Measurements from ENCODE around the gene PROSER2.

- TF ChIP-seq, protein P1, sequence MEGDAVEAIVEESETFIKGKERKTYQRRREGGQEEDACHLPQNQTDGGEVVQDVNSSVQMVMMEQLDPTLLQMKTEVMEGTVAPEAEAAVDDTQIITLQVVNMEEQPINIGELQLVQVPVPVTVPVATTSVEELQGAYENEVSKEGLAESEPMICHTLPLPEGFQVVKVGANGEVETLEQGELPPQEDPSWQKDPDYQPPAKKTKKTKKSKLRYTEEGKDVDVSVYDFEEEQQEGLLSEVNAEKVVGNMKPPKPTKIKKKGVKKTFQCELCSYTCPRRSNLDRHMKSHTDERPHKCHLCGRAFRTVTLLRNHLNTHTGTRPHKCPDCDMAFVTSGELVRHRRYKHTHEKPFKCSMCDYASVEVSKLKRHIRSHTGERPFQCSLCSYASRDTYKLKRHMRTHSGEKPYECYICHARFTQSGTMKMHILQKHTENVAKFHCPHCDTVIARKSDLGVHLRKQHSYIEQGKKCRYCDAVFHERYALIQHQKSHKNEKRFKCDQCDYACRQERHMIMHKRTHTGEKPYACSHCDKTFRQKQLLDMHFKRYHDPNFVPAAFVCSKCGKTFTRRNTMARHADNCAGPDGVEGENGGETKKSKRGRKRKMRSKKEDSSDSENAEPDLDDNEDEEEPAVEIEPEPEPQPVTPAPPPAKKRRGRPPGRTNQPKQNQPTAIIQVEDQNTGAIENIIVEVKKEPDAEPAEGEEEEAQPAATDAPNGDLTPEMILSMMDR (IDR thresholded peaks at IDR 0.05): no peak
- TF ChIP-seq POLR2A (IDR thresholded peaks at IDR 0.05): peak; percentile 6 to 54 (median 45)
Observed at GRCh38 chr10:11875494-11876281, 52.5 kb downstream of the PROSER2 start.

Measured in body of pancreas (tissue), 4 donors.